ENCODE results near the gene SLC16A12. TPM values are rescaled to one million over a fixed set of nuclear protein-coding genes. Genes with fewer than 3 reads are reported as not detected.

Gene SLC16A12
- total RNA-seq, 1 experiment from 2014 or later: 1.0 TPM

GRCh38 chr10:89425000-89425399, 110.4 kb downstream of the SLC16A12 start:
- CTCF ChIA-PET: no interaction called here
- intact Hi-C loops (cut with micrococcal nuclease; ENCODE audit: unreplicated experiment): loop anchor here (5.0 kb wide), 1 partner anchor 217 kb away; no protein-coding TSS in a partner anchor
- Mint-ChIP-seq H3K4me3 (ENCODE audit: low read depth, unreplicated experiment) (no peak overlapping the region), H3K9me3 (ENCODE audit: low read depth, unreplicated experiment) (no peaks in the 10 kb centered on the region), H3K27me3 (ENCODE audit: unreplicated experiment) (no peaks in the 10 kb centered on the region), H3K27ac (ENCODE audit: unreplicated experiment) (no peak overlapping the region), H3K4me1 (ENCODE audit: low read depth, unreplicated experiment) (peaks cover 41% of the 10 kb centered on the region), H3K36me3 (ENCODE audit: insufficient read depth, unreplicated experiment) (no peaks in the 10 kb centered on the region)
- no peak for DNase-seq
- TF ChIP-seq CTCF (IDR thresholded peaks at IDR 0.05; ENCODE audit: unreplicated experiment): no peak
- BruUV-seq (replicated peaks): no TSS peak

GRCh38 chr10:89421018-89421476, 114.3 kb downstream of the SLC16A12 start:
- Mint-ChIP-seq H3K9me3 (ENCODE audit: low read depth, unreplicated experiment) (no peaks in the 10 kb centered on the region), H3K4me1 (ENCODE audit: low read depth, unreplicated experiment) (peaks cover 22% of the 10 kb centered on the region), H3K36me3 (ENCODE audit: insufficient read depth, unreplicated experiment) (peaks cover under 1% of the 10 kb centered on the region), H3K27ac (ENCODE audit: unreplicated experiment) (no peak overlapping the region), H3K4me3 (ENCODE audit: low read depth, unreplicated experiment) (no peak overlapping the region), H3K27me3 (ENCODE audit: unreplicated experiment) (no peaks in the 10 kb centered on the region)
- intact Hi-C loops (cut with micrococcal nuclease; ENCODE audit: unreplicated experiment): no loop called here
- TF ChIP-seq CTCF (IDR thresholded peaks at IDR 0.05; ENCODE audit: unreplicated experiment): no peak
- CTCF ChIA-PET: interaction anchor here (0.5 kb wide), 1 partner anchor 61 kb away, joined by 5 read pairs; no protein-coding TSS in a partner anchor
- no peak for DNase-seq
- BruUV-seq (replicated peaks): no TSS peak

DNA sequence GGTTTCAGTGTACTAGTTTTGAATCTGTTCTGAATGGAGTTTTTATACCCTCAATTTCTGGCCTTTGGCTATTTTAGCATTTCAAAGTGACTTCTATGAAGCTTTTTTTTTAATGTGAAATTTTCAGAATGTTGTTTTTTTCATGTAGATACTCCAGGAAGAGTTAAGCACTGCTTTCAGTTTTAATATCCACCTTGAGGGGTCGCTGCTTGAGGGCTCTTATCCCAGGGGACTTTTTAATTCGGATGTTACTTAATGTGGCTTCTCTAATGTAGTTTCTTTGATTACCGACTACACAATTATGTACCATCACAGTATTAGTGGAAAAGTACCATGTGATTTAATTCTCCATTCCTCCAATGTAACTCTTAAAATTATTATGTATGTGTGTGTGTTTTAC, 115.8 kb downstream of the SLC16A12 start:
- Mint-ChIP-seq H3K27ac (ENCODE audit: unreplicated experiment) (no peak overlapping the region), H3K27me3 (ENCODE audit: unreplicated experiment) (no peaks in the 10 kb centered on the region), H3K36me3 (ENCODE audit: insufficient read depth, unreplicated experiment) (peaks cover 16% of the 10 kb centered on the region), H3K9me3 (ENCODE audit: low read depth, unreplicated experiment) (no peaks in the 10 kb centered on the region), H3K4me1 (ENCODE audit: low read depth, unreplicated experiment) (peaks cover 14% of the 10 kb centered on the region), H3K4me3 (ENCODE audit: low read depth, unreplicated experiment) (no peak overlapping the region)
- no TSS peak for BruUV-seq (replicated peaks)
- intact Hi-C loops (cut with micrococcal nuclease; ENCODE audit: unreplicated experiment): no loop called here
- no peak for TF ChIP-seq CTCF (IDR thresholded peaks at IDR 0.05; ENCODE audit: unreplicated experiment)
- no peak for DNase-seq
- CTCF ChIA-PET: no interaction called here

DNA sequence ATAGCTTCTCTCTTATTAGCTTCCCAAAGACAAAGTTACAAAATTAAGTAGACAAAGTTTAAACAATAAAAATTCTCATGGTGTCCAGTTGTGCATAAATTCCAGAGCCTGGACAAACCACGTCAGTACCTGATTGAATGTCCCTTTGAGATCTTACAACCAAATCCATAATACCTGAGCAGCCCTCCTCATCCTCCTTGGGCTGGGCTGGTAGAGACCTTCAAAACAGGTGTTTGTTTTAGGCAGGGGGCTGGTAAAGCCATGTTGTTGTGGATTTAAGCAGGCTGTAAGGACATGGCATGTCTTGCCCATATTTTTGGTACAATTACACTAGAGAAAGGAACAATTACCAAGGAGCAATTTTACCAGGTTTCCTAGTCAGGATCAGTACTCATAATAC, 118.9 kb downstream of the SLC16A12 start:
- Mint-ChIP-seq H3K27me3 (ENCODE audit: unreplicated experiment) (no peaks in the 10 kb centered on the region), H3K27ac (ENCODE audit: unreplicated experiment) (no peak overlapping the region), H3K9me3 (ENCODE audit: low read depth, unreplicated experiment) (no peaks in the 10 kb centered on the region), H3K4me3 (ENCODE audit: low read depth, unreplicated experiment) (no peak overlapping the region), H3K36me3 (ENCODE audit: insufficient read depth, unreplicated experiment) (peaks cover 26% of the 10 kb centered on the region), H3K4me1 (ENCODE audit: low read depth, unreplicated experiment) (peaks cover 10% of the 10 kb centered on the region)
- no TSS peak for BruUV-seq (replicated peaks)
- CTCF ChIA-PET: no interaction called here
- intact Hi-C loops (cut with micrococcal nuclease; ENCODE audit: unreplicated experiment): no loop called here
- TF ChIP-seq CTCF (IDR thresholded peaks at IDR 0.05; ENCODE audit: unreplicated experiment): no peak
- no peak for DNase-seq
